ENCODE measurements around the gene LRRC51. TPM values are rescaled to one million over a fixed set of nuclear protein-coding genes. Genes with fewer than 3 reads are reported as not detected.

LRRC51 gene
- total RNA-seq, 2 experiments from 2014 or later: 7.0 to 7.7 TPM

DNA sequence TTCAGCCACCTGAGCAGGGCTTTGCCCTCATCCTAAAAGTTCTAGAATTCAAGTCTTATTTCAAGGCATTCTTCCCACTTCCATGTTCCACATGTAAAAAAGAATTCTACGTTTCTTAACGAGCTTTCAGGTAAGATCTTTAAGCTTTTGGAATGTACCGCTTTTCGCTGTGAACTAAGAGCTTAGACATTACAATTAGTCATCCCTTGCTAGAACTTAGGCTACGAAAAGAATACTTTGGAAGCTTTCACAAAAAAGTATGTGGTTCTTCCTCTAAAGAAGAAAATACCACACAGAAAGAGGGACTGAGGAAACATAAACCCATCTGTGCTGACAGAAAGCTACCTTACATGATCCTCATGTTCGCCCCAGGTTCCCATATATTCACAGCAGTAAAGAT is 2.2 kb upstream of the LRRC51 start:
- intact Hi-C loops (cut with micrococcal nuclease): no loop called here
- POLR2A ChIA-PET: interaction anchor here (0.6 to 1.3 kb wide), 8 partner anchors 9 to 105 kb away, joined by 3 to 4 read pairs (median 3); no protein-coding TSS in a partner anchor
- DNase-seq (no peak), ATAC-seq (no peak)
- Mint-ChIP-seq H3K27ac (peak overlapping the region; percentile 62), H3K4me3 (peak overlapping the region; percentile 99), H3K4me1 (ENCODE audit: low read depth) (peaks cover 38% of the 10 kb centered on the region), H3K36me3 (ENCODE audit: low read depth) (peaks cover 19% of the 10 kb centered on the region), H3K9me3 (no peaks in the 10 kb centered on the region), H3K27me3 (no peaks in the 10 kb centered on the region)
- CTCF ChIA-PET: interaction anchor here (0.7 to 2.8 kb wide), 6 partner anchors 13 to 105 kb away, joined by 3 to 18 read pairs (median 4); no protein-coding TSS in a partner anchor
- no peak for TF ChIP-seq CTCF (IDR thresholded peaks at IDR 0.05)

- H3K36me3 Mint-ChIP-seq (ENCODE audit: low read depth): peaks cover 19% of the 10 kb centered on the region
- intact Hi-C loops (cut with micrococcal nuclease): loop anchor here (1.0 to 5.0 kb wide), 2 partner anchors 32 to 38 kb away; partner anchors contain the start of gene ANAPC15
- ChIA-PET CTCF (interaction anchor here (1.0 to 2.2 kb wide), 2 partner anchors 11 to 55 kb away, joined by 6 to 16 read pairs; no protein-coding TSS in a partner anchor), POLR2A (interaction anchor here (1.2 to 3.4 kb wide), 2 partner anchors 13 to 40 kb away, joined by 3 to 15 read pairs; no protein-coding TSS in a partner anchor)
- H3K4me3 Mint-ChIP-seq: peak overlapping the region; percentile 99
- H3K9me3 Mint-ChIP-seq: no peaks in the 10 kb centered on the region
- ATAC-seq (no peak), DNase-seq (peak; percentile 14)
- H3K27ac Mint-ChIP-seq: peak overlapping the region; percentile 99
- peaks cover 38% of the 10 kb centered on the region for H3K4me1 Mint-ChIP-seq (ENCODE audit: low read depth)
- no peaks in the 10 kb centered on the region for H3K27me3 Mint-ChIP-seq
- no peak for TF ChIP-seq CTCF (IDR thresholded peaks at IDR 0.05)
Observed at GRCh38 chr11:72079819-72080325, 778 bp upstream of the LRRC51 start.

DNA sequence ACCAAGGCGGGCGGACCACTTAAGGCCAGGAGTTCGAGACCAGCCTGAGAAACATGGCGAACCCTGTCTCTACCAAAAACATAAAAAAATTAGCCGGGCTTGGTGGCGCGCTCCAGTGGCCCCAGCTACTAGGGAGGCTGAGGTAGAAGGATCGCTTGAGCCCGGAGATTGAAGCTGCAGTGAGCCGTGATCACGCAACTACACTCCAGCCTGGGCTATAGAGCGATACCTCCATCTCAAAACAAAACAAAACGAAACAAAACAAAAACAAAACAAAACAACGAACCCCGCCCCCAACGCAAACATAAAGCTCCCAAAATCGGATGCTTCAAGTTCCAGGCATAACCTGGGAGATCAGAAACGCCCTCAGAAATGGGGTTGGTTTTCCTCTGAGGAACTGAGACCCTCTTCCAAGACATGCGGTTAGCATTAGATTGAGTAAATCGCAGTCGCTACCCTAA is 564 bp downstream of the LRRC51 start:
- H3K27me3 Mint-ChIP-seq: no peaks in the 10 kb centered on the region
- intact Hi-C loops (cut with micrococcal nuclease): loop anchor here (5.0 kb wide), 1 partner anchor 39 kb away; no protein-coding TSS in a partner anchor
- ATAC-seq (no peak), DNase-seq (no peak)
- H3K9me3 Mint-ChIP-seq: no peaks in the 10 kb centered on the region
- no peak for TF ChIP-seq CTCF (IDR thresholded peaks at IDR 0.05)
- CTCF ChIA-PET: interaction anchor here (1.1 to 2.4 kb wide), 5 partner anchors 10 to 281 kb away, joined by 3 to 26 read pairs (median 10); no protein-coding TSS in a partner anchor
- H3K27ac Mint-ChIP-seq: peak overlapping the region; percentile 99
- H3K36me3 Mint-ChIP-seq (ENCODE audit: low read depth): peaks cover 21% of the 10 kb centered on the region
- peaks cover 41% of the 10 kb centered on the region for H3K4me1 Mint-ChIP-seq (ENCODE audit: low read depth)
- peak overlapping the region; percentile 99 for H3K4me3 Mint-ChIP-seq
- POLR2A ChIA-PET: interaction anchor here (0.8 to 3.4 kb wide), 9 partner anchors 10 to 72 kb away, joined by 3 to 15 read pairs (median 5); no protein-coding TSS in a partner anchor

- ChIA-PET CTCF (interaction anchor here (1.1 to 2.4 kb wide), 7 partner anchors 9 to 282 kb away, joined by 3 to 26 read pairs (median 3); no protein-coding TSS in a partner anchor), POLR2A (interaction anchor here (0.9 to 3.4 kb wide), 9 partner anchors 10 to 72 kb away, joined by 3 to 15 read pairs (median 4); no protein-coding TSS in a partner anchor)
- intact Hi-C loops (cut with micrococcal nuclease): loop anchor here (5.0 kb wide), 1 partner anchor 40 kb away; no protein-coding TSS in a partner anchor
- Mint-ChIP-seq H3K4me1 (ENCODE audit: low read depth) (peaks cover 41% of the 10 kb centered on the region), H3K27me3 (no peaks in the 10 kb centered on the region), H3K4me3 (peak overlapping the region; percentile 99), H3K9me3 (no peaks in the 10 kb centered on the region), H3K36me3 (ENCODE audit: low read depth) (peaks cover 18% of the 10 kb centered on the region), H3K27ac (peak overlapping the region; percentile 69)
- TF ChIP-seq CTCF (IDR thresholded peaks at IDR 0.05): no peak
- ATAC-seq: no peak
- DNase-seq: no peak
Observed at GRCh38 chr11:72081821-72082453, 1.3 kb downstream of the LRRC51 start.
